Cardiac atrium fibroblast (primary cell): ENCODE data around the gene TRIM73. TPM values are rescaled to one million over a fixed set of nuclear protein-coding genes. Genes with fewer than 3 reads are reported as not detected.

ENCODE experiments used
- total RNA-seq: library from RNA; depleted of rRNA; stranded (reverse); fragments of >200 nt; gene quantifications from 2 replicates; pipeline ENCODE4 v1.2.3, GENCODE V29; 2015

The TRIM73 gene
- 0.16 and 0.36 TPM in 2 replicates for total RNA-seq

DNA sequence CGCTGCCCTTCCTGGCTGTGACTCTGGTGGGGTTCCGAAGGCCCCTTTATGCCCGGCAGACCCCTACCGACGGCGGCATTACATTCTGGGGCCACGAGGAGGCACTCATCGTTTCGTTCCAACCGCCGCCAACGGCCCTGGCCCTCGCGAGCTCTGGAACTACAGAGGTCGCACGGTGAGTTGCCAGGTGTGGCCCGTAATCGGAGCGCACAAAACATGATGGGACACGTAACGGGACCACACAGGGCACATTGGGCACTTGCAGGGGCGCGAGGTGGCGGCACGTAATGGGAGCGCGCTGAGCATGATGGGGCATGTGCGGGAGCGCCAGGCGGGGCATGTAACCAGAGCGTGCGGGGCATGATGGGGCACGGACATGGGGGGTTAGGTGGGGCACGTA, at the start of gene TRIM73:
TSS of gene TRIM73 (plus strand) at position 301 of the 400 bp plus-strand sequence. CDS start 3,305 bp downstream, outside the sequence.

Other genes with a start within 250 kb of the TRIM73 start
- gene POM121C, start 90.7 kb downstream of the TRIM73 start, total RNA-seq, result 10.3 and 15.6 TPM in 2 replicates
- gene SPDYE5, start 96.7 kb downstream of the TRIM73 start, total RNA-seq, result not detected in 2 replicates